HT1080 (cell line): ENCODE data around the gene DUOXA2. TPM values are rescaled to one million over a fixed set of nuclear protein-coding genes. Genes with fewer than 3 reads are reported as not detected.
A peak's percentile ranks its signal among the peaks of the same experiment; 100 is the strongest.

Source experiments
- DNase-seq: peaks from one replicate; pipeline ENCODE4 v3.0.0-alpha.2; 2015; ENCODE audit warnings: low read depth
- total RNA-seq: library from RNA; depleted of rRNA; stranded (reverse); fragments of >200 nt; shearing (Covaris generic); gene quantifications from 2 replicates; pipeline ENCODE4 v1.2.3, GENCODE V29; 2014

Gene DUOXA2
- total RNA-seq, 1 experiment from 2014 or later, result not detected

GRCh38 chr15:45116482-45117307, 2.6 kb downstream of the DUOXA2 start:
- no peak for DNase-seq

- DNase-seq, result no peak
These were observed 3.4 kb downstream of the DUOXA2 start for GRCh38 chr15:45117308-45118130.

GRCh38 chr15:45118131-45118588, 4.0 kb downstream of the DUOXA2 start:
- DNase-seq, result peak; percentile 80

GRCh38 chr15:45118996-45119395, 4.9 kb downstream of the DUOXA2 start:
- DNase-seq, result no peak

- DNase-seq, result no peak
These were observed 6.2 kb downstream of the DUOXA2 start for GRCh38 chr15:45120081-45120972.

- no peak for DNase-seq
These were observed 6.9 kb downstream of the DUOXA2 start for GRCh38 chr15:45121020-45121419.

GRCh38 chr15:45121706-45122417, 7.7 kb downstream of the DUOXA2 start:
- DNase-seq, result peak; percentile 92

- DNase-seq, result no peak
These were observed 8.6 kb downstream of the DUOXA2 start for GRCh38 chr15:45122719-45123118.

GRCh38 chr15:45123397-45123796, 9.3 kb downstream of the DUOXA2 start:
- no peak for DNase-seq

GRCh38 chr15:45126535-45127158, 12.5 kb downstream of the DUOXA2 start:
- DNase-seq, result peak; percentile 11

GRCh38 chr15:45128971-45129639, 15.0 kb downstream of the DUOXA2 start:
- DNase-seq, result no peak

GRCh38 chr15:45129651-45130129, 15.6 kb downstream of the DUOXA2 start, which contains the start of the genes DUOX1 and DUOXA1:
TSS of gene DUOX1 (plus strand) at chr15:45129994. CDS start at chr15:45131967, 1,973 bp downstream.
TSS of gene DUOXA1 (minus strand) at chr15:45129879. CDS start at chr15:45123014, 6,865 bp downstream.
- DNase-seq, result no peak

- no peak for DNase-seq
These were observed 16.3 kb downstream of the DUOXA2 start for GRCh38 chr15:45130291-45131000.

GRCh38 chr15:45131510-45131909, 17.4 kb downstream of the DUOXA2 start:
- no peak for DNase-seq

- no peak for DNase-seq
These were observed 18.9 kb downstream of the DUOXA2 start for GRCh38 chr15:45132844-45133560.

GRCh38 chr15:45133561-45133920, 19.4 kb downstream of the DUOXA2 start:
- DNase-seq, result no peak

GRCh38 chr15:45134046-45134445, 19.9 kb downstream of the DUOXA2 start:
- DNase-seq, result no peak
